Activated CD4-positive, alpha-beta T cell treated with anti-CD3 and anti-CD28 coated beads, Interleukin-2, amount 50 U/mL, for 4 hours (primary cell): ENCODE data around the gene LCN10.

Experiments used
- DNase-seq, 2 experiments: peaks; one replicate each; pipeline ENCODE4 v3.0.0-alpha.2; 2020

LCN10 gene

GRCh38 chr9:136697821-136698526, 44.8 kb downstream of the LCN10 start:
- DNase-seq, result no peak

DNA sequence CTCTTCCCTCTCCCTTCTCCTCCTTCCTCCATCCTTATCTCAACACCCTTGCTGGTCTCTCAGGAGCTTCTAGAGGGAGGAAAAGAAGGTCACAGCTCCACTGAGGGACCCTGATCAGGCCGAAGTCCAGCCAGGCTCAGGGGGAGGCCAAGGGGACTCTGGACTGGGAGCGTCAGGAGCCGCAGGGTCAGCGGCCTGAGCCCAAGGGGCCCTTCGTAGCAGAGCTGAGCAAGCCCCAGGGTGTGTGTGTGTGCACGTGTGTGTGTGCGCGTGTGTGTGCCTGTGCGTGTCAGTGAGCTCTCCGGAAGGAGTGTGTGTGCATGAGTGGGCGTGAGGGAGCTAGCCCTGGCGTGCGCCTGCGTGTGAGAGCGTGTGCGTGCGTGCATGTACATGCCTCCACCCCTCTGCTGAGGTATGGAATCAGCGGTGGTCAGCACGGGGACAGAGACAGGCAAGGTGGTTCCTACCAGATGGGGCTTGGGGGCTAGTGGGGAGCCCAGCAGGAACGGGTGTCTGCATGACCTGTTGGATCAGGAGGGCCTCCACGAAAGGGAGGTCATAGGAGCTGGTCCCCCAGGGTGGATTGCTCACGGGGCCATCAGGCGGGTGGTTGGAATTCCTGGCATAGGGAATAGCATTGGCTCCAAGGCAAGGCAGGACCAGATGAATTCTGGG, 45.5 kb downstream of the LCN10 start:
- DNase-seq, result no peak

GRCh38 chr9:136696502-136696901, 46.2 kb downstream of the LCN10 start:
- DNase-seq, result no peak

GRCh38 chr9:136695955-136696354, 46.8 kb downstream of the LCN10 start:
- no peak for DNase-seq

- DNase-seq, result no peak
Observed at GRCh38 chr9:136695435-136695895, 47.3 kb downstream of the LCN10 start.

GRCh38 chr9:136694872-136695247, 47.9 kb downstream of the LCN10 start:
- DNase-seq, result no peak

DNA sequence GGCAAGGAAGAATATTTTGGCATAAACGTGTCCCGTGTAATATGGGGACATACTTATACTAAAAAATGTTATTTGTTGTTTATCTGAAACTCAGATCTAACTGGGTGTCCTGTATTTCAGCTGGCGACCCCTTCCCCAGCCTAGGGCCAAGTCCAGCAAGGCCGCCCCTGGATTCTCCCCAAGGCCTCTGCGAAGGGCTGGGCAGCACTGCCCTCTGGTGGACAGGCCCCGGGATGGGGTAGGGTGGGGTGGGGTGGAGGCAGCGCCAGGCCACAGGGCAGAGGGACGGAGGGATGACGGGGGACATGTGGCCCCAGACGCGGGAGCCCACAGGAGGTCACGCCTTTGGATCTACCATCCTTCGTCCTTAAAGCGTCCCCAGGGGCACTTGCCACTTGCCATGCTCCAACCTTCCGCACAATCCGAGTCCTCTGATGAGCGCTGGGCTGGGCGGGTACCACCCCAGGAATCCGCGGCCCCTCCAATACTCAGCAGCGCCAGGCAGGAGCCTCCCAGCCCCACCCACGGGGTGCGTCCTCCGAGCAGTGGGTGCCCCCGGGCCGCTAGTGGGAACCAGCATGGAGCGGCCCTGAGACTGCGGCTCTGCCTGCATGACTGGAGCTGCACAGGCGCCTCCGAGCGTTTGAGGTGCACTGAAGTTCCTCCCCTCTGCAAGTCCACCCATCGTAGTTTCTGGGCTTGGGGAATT, 48.4 kb downstream of the LCN10 start:
- no peak for DNase-seq

- no peak for DNase-seq
Observed at GRCh38 chr9:136693490-136694162, 49.1 kb downstream of the LCN10 start.

- DNase-seq, result no peak
Observed at GRCh38 chr9:136693135-136693489, 49.6 kb downstream of the LCN10 start.

DNA sequence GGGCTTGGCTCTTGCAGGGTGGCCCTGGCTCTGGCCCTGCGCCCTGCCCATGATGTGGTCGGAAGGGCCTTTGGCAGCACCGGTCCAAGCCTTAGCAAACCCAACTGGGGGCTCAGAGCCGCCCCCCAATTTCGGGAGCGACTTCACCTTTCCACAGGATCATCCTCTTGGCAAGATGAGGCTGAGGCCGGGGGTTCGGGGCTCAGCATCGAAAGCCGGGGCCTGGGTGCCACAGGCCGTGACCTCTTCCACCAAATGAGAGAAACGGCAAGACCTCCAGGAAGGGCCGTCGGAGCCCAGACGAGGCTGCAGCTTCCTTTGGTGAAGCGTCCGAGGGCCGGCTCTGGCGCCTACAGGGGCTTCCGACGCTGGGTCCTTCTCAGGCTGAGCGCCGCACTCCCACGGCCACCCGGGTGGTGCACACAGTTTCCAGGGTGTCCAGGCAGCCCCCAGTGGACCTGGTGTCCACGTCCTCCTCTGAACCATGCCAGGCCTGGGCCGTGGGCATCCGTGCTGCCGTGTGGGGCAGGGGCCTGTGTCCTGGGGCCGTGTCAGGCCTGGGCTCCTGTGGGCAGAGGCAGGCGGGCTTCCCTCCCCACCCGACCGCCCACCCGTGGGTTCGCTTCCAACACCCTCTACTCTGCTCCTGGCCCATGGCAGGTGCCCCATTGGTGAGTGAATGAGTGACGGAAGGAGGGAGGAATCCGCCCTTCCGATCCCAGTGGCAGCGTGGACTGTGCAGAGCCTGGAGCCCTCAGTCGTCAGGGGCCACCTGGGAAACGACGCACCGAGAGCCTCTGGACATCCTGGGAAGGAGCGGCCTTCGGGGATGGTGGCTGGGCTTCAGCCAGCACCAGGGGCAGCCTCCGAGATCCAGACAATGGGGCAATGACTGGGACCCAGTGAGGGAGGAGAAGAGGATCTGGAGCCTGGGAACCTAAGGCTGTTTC, 50.3 kb downstream of the LCN10 start:
- no peak for DNase-seq

DNA sequence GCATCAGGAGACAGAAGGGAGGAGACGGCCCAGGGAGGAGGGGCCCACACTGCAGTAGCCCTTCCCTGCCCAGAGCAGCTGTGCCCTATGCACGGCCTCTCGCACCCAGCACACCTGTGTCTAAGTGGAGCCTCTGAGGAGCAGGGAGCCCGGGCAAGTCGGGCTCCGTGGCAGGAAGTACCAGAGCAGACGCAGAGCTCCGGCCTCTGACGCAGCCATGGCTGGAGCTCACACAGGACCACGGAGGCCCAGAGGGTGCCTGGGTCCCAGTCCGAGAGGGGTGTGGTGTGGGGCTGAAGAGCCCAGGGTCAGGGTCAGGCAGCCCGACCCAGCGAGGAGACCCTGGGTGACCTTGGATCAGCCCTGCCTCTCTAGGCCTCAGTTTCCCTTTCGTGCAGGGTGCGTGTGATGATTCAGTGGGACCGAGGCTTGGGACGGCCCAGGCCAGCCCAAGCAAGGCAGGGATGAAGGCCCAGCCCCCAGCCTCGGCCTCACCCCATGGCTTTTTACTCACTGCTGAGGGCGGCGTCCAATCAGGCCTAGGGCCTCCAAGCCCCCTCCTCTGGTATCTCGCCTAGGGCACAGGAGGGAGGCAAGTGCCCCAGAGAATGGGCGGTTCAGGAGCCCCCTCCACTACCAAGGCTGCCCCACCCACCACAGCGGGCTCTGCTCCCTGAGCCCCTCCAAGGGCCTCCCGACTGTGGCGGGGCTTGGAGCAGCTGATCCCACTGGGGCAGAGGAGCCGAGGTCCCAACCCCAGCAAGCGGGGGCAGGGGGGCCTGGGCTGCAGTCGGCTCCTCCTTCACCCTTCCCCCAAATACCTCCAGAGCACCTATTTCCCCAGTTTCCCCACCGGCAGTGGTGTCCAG, 51.2 kb downstream of the LCN10 start:
- DNase-seq, result no peak

GRCh38 chr9:136690806-136691261, 51.9 kb downstream of the LCN10 start:
- DNase-seq, result no peak

GRCh38 chr9:136690104-136690805, 52.5 kb downstream of the LCN10 start:
- DNase-seq, result no peak

DNA sequence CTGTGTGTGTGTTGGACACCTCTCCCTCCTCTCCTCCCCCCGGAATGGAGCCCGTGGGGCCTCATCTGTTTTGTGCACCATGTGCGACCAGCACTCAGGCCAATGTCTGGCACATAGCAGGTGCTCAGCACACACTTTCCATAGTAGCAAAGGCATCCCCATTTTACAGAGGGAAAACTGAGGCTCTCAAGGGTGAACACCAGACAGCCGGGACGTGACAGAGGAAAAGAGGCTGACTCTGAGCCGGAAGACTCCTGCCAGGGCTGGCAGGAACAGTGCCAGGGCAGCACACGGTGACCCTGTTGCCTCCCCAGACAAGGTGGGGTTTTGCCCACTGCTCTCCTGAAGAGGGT, 53.7 kb downstream of the LCN10 start:
- no peak for DNase-seq

- DNase-seq, result no peak
Observed at GRCh38 chr9:136688274-136689107, 54.2 kb downstream of the LCN10 start.
